Neutrophil (primary cell): ENCODE results near the gene CLEC12A.

Source experiments
- H3K27ac ChIP-seq: fragments of 200-600 bp; sonication (generic); 2 replicates; pipeline ENCODE4 v1.5.1; 2016; ENCODE audit warnings: mild to moderate bottlenecking, moderate library complexity
- H3K27me3 ChIP-seq: fragments of 200-600 bp; sonication (generic); 2 replicates; pipeline ENCODE4 v1.6.0; 2016; ENCODE audit warnings: mild to moderate bottlenecking
- H3K36me3 ChIP-seq: fragments of 200-600 bp; sonication (generic); 2 replicates; pipeline ENCODE4 v1.5.1; 2017
- H3K4me1 ChIP-seq, 2 experiments: fragments of 200-600 bp in 1 of 2; sonication (generic) in 1 of 2; 1 replicate in 1 of 2; 2 replicates in 1 of 2; pipeline versions ENCODE4 v1.5.1 to v1.6.1; 2013 to 2016; ENCODE audit warnings: low read depth in 1 of 2, low read length in 1 of 2, mild to moderate bottlenecking in 1 of 2, moderate library complexity in 1 of 2; ENCODE audit not compliant: control insufficient read depth in 1 of 2, insufficient read depth in 1 of 2
- H3K4me3 ChIP-seq, 2 experiments: fragments of 200-600 bp in 1 of 2; sonication (generic) in 1 of 2; 1 replicate in 1 of 2; 2 replicates in 1 of 2; pipeline ENCODE4 v1.5.1; 2013 to 2016; ENCODE audit warnings: low read depth in 1 of 2, low read length in 1 of 2, mild to moderate bottlenecking in 1 of 2, moderate library complexity in 1 of 2
- H3K9me3 ChIP-seq: fragments of 200-600 bp; sonication (generic); 2 replicates; pipeline ENCODE4 v1.5.1; 2016
- CTCF ChIP-seq: fragments of 200-600 bp; sonication (generic); IDR thresholded peaks from 2 replicates; pipeline ENCODE4 v1.5.1; 2016; ENCODE audit warnings: antibody characterized with exemption

CLEC12A gene

GRCh38 chr12:10033783-10034545 lies 62.8 kb downstream of the CLEC12A start:
- Histone ChIP-seq H3K36me3 (no peaks in the 10 kb centered on the region), H3K9me3 (no peaks in the 10 kb centered on the region), H3K27me3 (no peaks in the 10 kb centered on the region), H3K4me1 (peaks cover 75 to 83% of the 10 kb centered on the region in 2 experiments), H3K27ac (peak overlapping the region; percentile 84), H3K4me3 (no peak overlapping the region)
- TF ChIP-seq CTCF = peak; percentile 52
